ENCODE results near the gene P2RX5.

The P2RX5 gene

GRCh38 chr17:3668279-3669084 lies 27.5 kb downstream of the P2RX5 start, which contains the start of the genes EMC6 and TAX1BP3 (continued):
- no peak for TF ChIP-seq ZNF830 (tag by site-specific recombination; IDR thresholded peaks at IDR 0.05; ENCODE audit: low read depth)
- TF ChIP-seq ZNF335 (tag by site-specific recombination; conservative IDR thresholded peaks at IDR 0.05) = peak; percentile 85
- TF ChIP-seq ZNF704 (tag by site-specific recombination; IDR thresholded peaks at IDR 0.05) = no peak
- TF ChIP-seq ZNF629 (tag by site-specific recombination; IDR thresholded peaks at IDR 0.05) = peak; percentile 18; the same call in 1 of the 2 replicates
- no peak for TF ChIP-seq ZNF211 (tag by site-specific recombination; IDR thresholded peaks at IDR 0.05; ENCODE audit: low read depth)
- no peak for TF ChIP-seq OVOL3 (tag by site-specific recombination; IDR thresholded peaks at IDR 0.05)
- TF ChIP-seq ZNF585B (tag by site-specific recombination; IDR thresholded peaks at IDR 0.05) = no peak
- TF ChIP-seq ZNF530 (tag by site-specific recombination; IDR thresholded peaks at IDR 0.05; ENCODE audit: low read depth) = no peak
- TF ChIP-seq ZBTB17 (tag by site-specific recombination; IDR thresholded peaks at IDR 0.05) = peak; percentile 84
- TF ChIP-seq ZNF610 (tag by site-specific recombination; IDR thresholded peaks at IDR 0.05; ENCODE audit: borderline replicate concordance) = peak; percentile 62; the same call in 1 of the 2 replicates
- TF ChIP-seq ELK4 (IDR thresholded peaks at IDR 0.05; ENCODE audit: borderline replicate concordance, low read depth, low read length) = no peak
- TF ChIP-seq HOXC10 (CRISPR knock-in tag; IDR thresholded peaks at IDR 0.05) = no peak
- no peak for TF ChIP-seq OSR2 (tag by site-specific recombination; IDR thresholded peaks at IDR 0.05)

GRCh38 chr17:3667366-3668278 lies 28.3 kb downstream of the P2RX5 start:
- H3K4me1 ChIP-seq (ENCODE audit: control insufficient read depth, insufficient read depth, low read length) = peaks cover 8% of the 10 kb centered on the region; the same call in 1 of the 2 replicates
- peak overlapping the region; percentile 79 for H3K4me3 ChIP-seq (ENCODE audit: low read depth, low read length)
- H3K27ac ChIP-seq (ENCODE audit: extremely low read depth, low read depth, low read length) = peak overlapping the region; percentile 93
- ChIA-PET CTCF (interaction anchor here (0.5 to 1.8 kb wide), 5 partner anchors 10 to 356 kb away, joined by 3 to 8 read pairs (median 3); no protein-coding TSS in a partner anchor), POLR2A (interaction anchor here (0.6 to 4.4 kb wide), 19 partner anchors 9 to 899 kb away, joined by 3 to 75 read pairs (median 3); partner anchors contain the start of genes CTNS, CYB5D2, HASPIN and SHPK)
- H3K36me3 ChIP-seq (ENCODE audit: control insufficient read depth in 2 of 2, insufficient read depth in 1 of 2, low read length in 2 of 2) = peaks cover 7 to 38% of the 10 kb centered on the region in 2 experiments; a peak in 2 of 3 replicates
- no peaks in the 10 kb centered on the region for H3K9me3 ChIP-seq (ENCODE audit: control insufficient read depth, insufficient read depth, low read depth, low read length)
- no peak for TF ChIP-seq BCL6B (tag by site-specific recombination; IDR thresholded peaks at IDR 0.05)
- TF ChIP-seq ZNF37A (tag by site-specific recombination; IDR thresholded peaks at IDR 0.05) = no peak
- 0 out of 2 replicates have a peak, but pooled peaks have one; percentile 7 for TF ChIP-seq ZNF701 (tag by site-specific recombination; IDR thresholded peaks at IDR 0.05)
- peak; percentile 77; the same call in 1 of the 2 replicates for TF ChIP-seq ZNF24 (tag by site-specific recombination; IDR thresholded peaks at IDR 0.05)
- TF ChIP-seq ZFP37 (tag by site-specific recombination; IDR thresholded peaks at IDR 0.05) = peak; percentile 95; the same call in 1 of the 2 replicates
- TF ChIP-seq ZNF843 (tag by site-specific recombination; IDR thresholded peaks at IDR 0.05) = 0 out of 2 replicates have a peak, but pooled peaks have one; percentile 19
- TF ChIP-seq ZNF114 (tag by site-specific recombination; IDR thresholded peaks at IDR 0.05) = no peak
- no peak for TF ChIP-seq ZNF654 (tag by site-specific recombination; IDR thresholded peaks at IDR 0.05; ENCODE audit: low read depth)
- TF ChIP-seq CTCF (tag by site-specific recombination; IDR thresholded peaks at IDR 0.05) = peak; percentile 71
- TF ChIP-seq ZNF341 (tag by site-specific recombination; IDR thresholded peaks at IDR 0.05; ENCODE audit: low read depth) = peak; percentile 60
- TF ChIP-seq ZXDB (tag by site-specific recombination; IDR thresholded peaks at IDR 0.05) = 0 out of 2 replicates have a peak, but pooled peaks have one; percentile 64
- 0 out of 2 replicates have a peak, but pooled peaks have one; percentile 60 for TF ChIP-seq KLF17 (tag by site-specific recombination; IDR thresholded peaks at IDR 0.05)
- peak; percentile 76 for TF ChIP-seq KLF10 (tag by site-specific recombination; IDR thresholded peaks at IDR 0.05)
- TF ChIP-seq ZNF639 (tag by site-specific recombination; IDR thresholded peaks at IDR 0.05) = peak; percentile 72; the same call in 1 of the 2 replicates

Data from HEK293 (cell line).